GM18858 (cell line): Measurements from ENCODE around the gene SPATA25.

ENCODE experiments used
- ATAC-seq: cut with Tn5 transposase; IDR thresholded peaks from one replicate; pipeline ENCODE4 v1.9.1; 2021; ENCODE audit not compliant: unreplicated experiment

SPATA25 gene

GRCh38 chr20:45867136-45867818, 20.1 kb downstream of the SPATA25 start:
- no peak for ATAC-seq

GRCh38 chr20:45866454-45866853, 21.0 kb downstream of the SPATA25 start:
- ATAC-seq = no peak

GRCh38 chr20:45863543-45864470, 23.6 kb downstream of the SPATA25 start:
- no peak for ATAC-seq

DNA sequence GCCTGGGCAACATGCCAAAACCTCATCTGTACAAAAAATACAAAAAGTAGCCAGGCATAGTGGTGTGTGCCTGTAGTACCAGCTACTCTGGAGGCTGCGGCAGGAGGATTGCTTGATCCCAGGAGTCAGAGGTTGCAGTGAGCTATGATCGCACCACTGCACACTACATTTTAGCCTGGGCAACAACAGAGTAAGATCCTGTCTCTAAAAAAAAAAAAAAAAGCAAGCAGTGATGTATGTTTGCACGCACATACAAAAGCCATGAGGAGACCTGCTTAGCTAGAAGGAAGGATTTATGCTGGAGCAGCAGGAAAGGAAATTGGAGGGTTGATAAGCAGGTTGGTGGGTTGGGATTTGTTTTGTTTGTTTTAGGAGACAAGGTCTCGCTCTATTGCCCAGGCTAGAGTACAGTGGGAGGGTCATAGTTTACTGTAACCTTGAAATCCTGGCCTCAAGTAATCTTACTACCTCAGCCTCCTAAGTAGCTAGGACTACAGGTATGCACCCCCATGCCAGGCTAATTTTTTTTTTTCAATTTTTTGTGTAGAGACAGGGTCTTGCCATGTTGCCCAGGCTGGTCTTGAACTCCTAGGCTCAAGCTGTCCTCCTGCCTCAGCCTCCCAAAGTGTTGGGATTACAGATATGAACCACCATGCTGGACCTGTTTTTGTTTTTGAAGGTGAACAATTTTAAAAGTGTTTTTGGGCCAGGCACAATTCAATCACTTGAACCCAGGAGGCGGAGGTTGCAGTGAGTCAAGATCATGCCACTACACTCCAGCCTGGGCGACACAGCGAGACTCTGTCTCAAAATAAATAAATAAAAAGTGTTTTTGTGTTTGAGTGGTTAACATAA, 26.0 kb downstream of the SPATA25 start:
- no peak for ATAC-seq

DNA sequence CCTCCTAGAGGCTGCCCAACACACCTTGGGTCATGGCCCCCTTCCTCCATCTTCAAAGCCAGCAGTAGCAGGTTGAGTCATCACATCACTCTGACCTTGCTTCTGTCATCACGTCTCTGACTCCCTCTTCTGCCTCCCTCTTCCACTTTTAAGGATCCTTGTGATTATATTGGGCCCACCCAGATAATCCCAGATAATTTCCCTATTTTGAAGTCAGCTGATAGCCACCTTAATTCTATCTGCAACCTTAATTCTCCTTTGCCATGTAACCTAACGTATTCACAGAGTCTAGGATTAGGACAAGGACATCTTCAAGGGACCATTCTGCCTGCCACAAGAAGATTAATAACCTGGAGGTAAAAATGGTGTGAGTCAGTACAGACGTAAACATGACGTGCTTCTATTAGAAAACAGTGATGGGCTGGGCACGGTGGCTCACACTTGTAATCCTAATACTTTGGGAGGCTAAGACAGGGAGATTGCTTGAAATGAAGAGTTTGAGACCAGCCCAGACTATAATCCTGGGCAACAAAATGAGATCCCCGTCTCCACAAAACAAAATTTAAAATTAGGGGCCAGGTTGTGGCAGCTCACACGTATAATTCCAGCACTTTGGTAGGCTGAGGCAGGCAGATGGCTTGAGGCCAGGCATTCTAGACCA, 26.7 kb downstream of the SPATA25 start:
- ATAC-seq = no peak

- ATAC-seq = no peak
Measured at GRCh38 chr20:45859916-45860315, 27.5 kb downstream of the SPATA25 start.

DNA sequence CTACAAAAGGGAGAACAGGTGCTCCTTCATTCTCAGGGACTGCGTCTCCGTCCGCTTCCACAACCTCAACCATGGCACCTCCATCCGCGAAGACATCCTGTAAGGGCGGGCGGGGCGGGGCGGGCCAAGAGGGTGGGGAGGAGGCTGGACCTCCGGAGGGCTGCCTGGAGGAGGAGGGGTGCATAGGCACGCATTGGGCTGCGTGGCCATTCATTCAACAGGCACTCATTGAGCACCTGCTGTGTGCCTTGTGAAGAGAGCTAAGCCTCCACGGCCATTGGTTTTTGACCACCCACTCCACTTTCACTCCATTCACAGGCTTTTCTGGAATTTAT, 29.6 kb downstream of the SPATA25 start:
- ATAC-seq = no peak

GRCh38 chr20:45857114-45857881, 30.1 kb downstream of the SPATA25 start, which contains the start of the genes ACOT8 and ZSWIM3:
Gene ACOT8 (minus strand): TSS chr20:45857392. CDS start chr20:45857315, 77 bp downstream.
Gene ZSWIM3 (plus strand): TSS chr20:45857614. CDS start chr20:45857826, 212 bp downstream.
- ATAC-seq = peak; percentile 92

DNA sequence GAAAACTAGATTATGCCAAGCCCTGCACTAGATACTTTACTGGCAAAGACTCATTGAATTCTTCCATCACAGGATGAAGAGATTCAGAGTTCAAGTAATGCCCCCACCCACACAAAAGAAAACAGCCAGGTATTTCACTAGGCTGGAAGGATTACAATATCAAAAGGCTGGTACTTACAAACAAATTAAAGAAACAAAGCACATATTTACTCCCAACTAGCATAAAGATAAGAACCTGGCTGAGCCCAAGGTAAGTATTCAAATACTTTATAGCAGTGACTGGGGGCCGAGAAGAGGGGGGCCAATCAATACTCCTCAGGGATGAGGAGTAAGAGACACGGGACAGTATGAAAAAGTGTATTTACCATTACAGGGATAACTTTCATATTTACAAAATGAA, 33.9 kb downstream of the SPATA25 start:
- no peak for ATAC-seq

GRCh38 chr20:45852326-45852725, 35.1 kb downstream of the SPATA25 start:
- ATAC-seq = no peak

- ATAC-seq = no peak
Measured at GRCh38 chr20:45851501-45851900, 35.9 kb downstream of the SPATA25 start.

DNA sequence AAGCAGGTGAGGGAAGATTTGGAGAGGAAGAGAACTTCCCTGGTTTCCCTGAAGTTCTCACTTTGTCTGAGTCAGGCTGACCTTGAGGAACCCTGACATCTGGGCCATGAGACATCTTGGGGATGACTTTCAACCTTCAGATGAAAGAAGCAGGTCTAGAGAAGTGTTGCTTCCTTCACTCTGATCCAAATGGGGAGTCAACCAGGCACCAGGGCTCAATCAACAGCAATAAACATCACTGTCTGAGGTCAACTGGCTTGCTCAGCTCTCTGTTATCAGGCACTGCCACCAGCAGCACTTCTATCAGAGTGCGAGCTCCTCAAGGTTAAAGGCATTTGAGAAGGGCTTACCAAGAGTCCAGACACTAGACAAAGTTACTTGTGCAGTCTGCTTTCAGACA, 36.5 kb downstream of the SPATA25 start:
- no peak for ATAC-seq

- no peak for ATAC-seq
Measured at GRCh38 chr20:45850238-45850637, 37.2 kb downstream of the SPATA25 start.

GRCh38 chr20:45848969-45849582, 38.3 kb downstream of the SPATA25 start:
- no peak for ATAC-seq

GRCh38 chr20:45848421-45848820, 39.0 kb downstream of the SPATA25 start:
- ATAC-seq = no peak

GRCh38 chr20:45845452-45845851, 42.0 kb downstream of the SPATA25 start:
- no peak for ATAC-seq

DNA sequence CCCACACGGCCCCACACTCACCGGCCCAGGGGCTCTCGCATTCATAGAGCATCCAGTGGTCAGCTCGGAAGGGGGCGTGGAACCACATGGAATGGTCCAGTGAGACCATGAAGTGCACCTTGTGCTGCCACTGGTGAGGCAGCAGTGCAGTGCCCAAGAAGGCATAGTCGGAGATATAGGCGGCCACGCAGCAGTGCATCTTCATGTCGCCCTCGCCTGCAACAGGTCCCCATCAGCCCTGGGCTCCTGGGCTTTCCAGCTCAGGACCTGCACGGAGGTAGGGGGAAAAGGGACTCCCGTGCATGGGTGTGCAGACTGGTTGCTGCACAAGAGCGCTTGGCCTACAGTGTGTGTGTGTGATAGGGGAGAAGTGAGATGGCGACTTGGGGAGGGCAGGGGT, 43.9 kb downstream of the SPATA25 start:
- no peak for ATAC-seq

DNA sequence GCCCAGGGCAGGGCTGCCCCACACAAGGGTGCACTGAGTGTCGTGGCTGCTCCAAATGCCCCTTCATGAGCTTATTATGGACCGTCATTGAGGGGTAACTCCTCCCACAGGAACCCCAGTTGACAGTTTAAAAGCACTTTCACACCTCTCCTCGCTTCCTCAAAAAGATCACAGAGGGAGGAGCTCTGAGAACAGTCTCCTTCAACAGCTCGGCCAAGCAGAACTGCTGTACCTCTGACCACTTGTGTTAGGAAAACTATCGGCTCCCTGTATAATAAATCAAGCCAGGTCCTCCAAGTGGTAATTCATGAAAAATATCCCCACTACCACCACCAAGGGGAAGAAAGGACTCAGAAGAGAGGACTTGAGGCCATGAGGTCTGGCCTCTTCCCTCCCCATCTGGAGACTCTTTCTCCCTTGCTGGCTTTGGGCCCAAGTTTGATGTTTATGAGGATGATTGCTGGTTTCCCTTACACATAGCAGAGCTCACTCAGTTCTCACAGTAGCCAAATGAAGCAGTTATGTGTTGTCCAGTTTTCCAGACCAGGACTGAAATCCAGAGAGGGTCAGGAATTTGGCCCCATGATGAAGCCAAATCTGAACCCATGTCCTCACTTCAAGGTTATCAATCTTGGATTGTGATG, 45.1 kb downstream of the SPATA25 start:
- no peak for ATAC-seq
